Liver (tissue), 9 donors: Measurements from ENCODE around the gene NRIP1. TPM values are rescaled to one million over a fixed set of nuclear protein-coding genes. Genes with fewer than 3 reads are reported as not detected.

Experiments used
- DNase-seq: peaks from one replicate; pipeline ENCODE4 v3.0.0-alpha.2; 2017; ENCODE audit warnings: low spot score
- H3K27ac ChIP-seq, 2 donors: one replicate each; pipeline ENCODE4 v1.7.0; 2013; ENCODE audit warnings: inconsistent platforms in 2 of 2, low read length in 2 of 2, control low read depth in 1 of 2, low read depth in 1 of 2, mild to moderate bottlenecking in 1 of 2
- H3K27me3 ChIP-seq, 4 donors: one replicate each; pipeline versions ENCODE4 v1.6.1 to v1.7.0; 2013; ENCODE audit warnings: low read length in 3 of 4, inconsistent platforms in 1 of 4, mild to moderate bottlenecking in 1 of 4, moderate library complexity in 1 of 4; ENCODE audit not compliant: control insufficient read depth in 4 of 4, insufficient read depth in 4 of 4
- H3K36me3 ChIP-seq, 4 donors: one replicate each; pipeline versions ENCODE4 v1.6.1 to v1.7.0; 2013; ENCODE audit warnings: low read length in 3 of 4, mild to moderate bottlenecking in 3 of 4, low read depth in 1 of 4, moderate library complexity in 1 of 4; ENCODE audit not compliant: control insufficient read depth in 4 of 4, insufficient read depth in 3 of 4
- H3K4me1 ChIP-seq, 4 donors: one replicate each; pipeline versions ENCODE4 v1.6.1 to v1.7.0; 2013; ENCODE audit warnings: low read length in 3 of 4, mild to moderate bottlenecking in 3 of 4, moderate library complexity in 1 of 4; ENCODE audit not compliant: control insufficient read depth in 4 of 4, insufficient read depth in 4 of 4
- H3K4me3 ChIP-seq, 3 donors: one replicate each; pipeline versions ENCODE4 v1.6.1 to v1.7.0; 2013; ENCODE audit warnings: low read length in 3 of 3, control low read depth in 1 of 3, low read depth in 1 of 3, mild to moderate bottlenecking in 1 of 3
- H3K9ac ChIP-seq, 2 donors: one replicate each; pipeline ENCODE4 v1.7.0; 2013; ENCODE audit warnings: low read length in 2 of 2, mild to moderate bottlenecking in 2 of 2, moderate library complexity in 2 of 2, control low read depth in 1 of 2, low read depth in 1 of 2
- H3K9me3 ChIP-seq, 4 donors: one replicate each; pipeline versions ENCODE4 v1.6.1 to v1.7.0; 2013; ENCODE audit warnings: low read length in 3 of 4; ENCODE audit not compliant: control insufficient read depth in 4 of 4
- ATF3 ChIP-seq: IDR thresholded peaks from 2 replicates; pipeline ENCODE4 v1.6.1; 2016; ENCODE audit warnings: antibody characterized with exemption
- CTCF ChIP-seq: fragments of 150-350 bp; IDR thresholded peaks from 2 replicates; pipeline ENCODE4 v1.5.1; 2017; ENCODE audit warnings: improper control_type of control experiment, low read depth, low read length; ENCODE audit not compliant: missing input control
- EGR1 ChIP-seq, 2 donors: IDR thresholded peaks; 2 replicates each; pipeline ENCODE4 v1.6.1; 2016 to 2018; ENCODE audit warnings: antibody characterized with exemption in 2 of 2, low read depth in 2 of 2
- FOXA1 ChIP-seq: IDR thresholded peaks from 2 replicates; pipeline ENCODE4 v1.6.1; 2016; ENCODE audit warnings: antibody characterized with exemption
- FOXA2 ChIP-seq: IDR thresholded peaks from 2 replicates; pipeline ENCODE4 v1.6.1; 2016; ENCODE audit warnings: antibody characterized with exemption
- GABPA ChIP-seq, 2 donors: IDR thresholded peaks in 1 of 2; conservative IDR thresholded peaks in 1 of 2; 2 replicates each; pipeline ENCODE4 v1.6.1; 2016; ENCODE audit warnings: antibody characterized with exemption in 2 of 2, mild to moderate bottlenecking in 1 of 2, moderate library complexity in 1 of 2
- HNF4A ChIP-seq, 2 donors: conservative IDR thresholded peaks; 2 replicates each; pipeline ENCODE4 v1.6.1; 2016; ENCODE audit warnings: antibody characterized with exemption in 2 of 2, mild to moderate bottlenecking in 2 of 2
- HNF4G ChIP-seq: IDR thresholded peaks from 2 replicates; pipeline ENCODE4 v1.6.1; 2016; ENCODE audit warnings: antibody characterized with exemption
- JUND ChIP-seq, 2 donors: IDR thresholded peaks; 2 replicates each; pipeline ENCODE4 v1.6.1; 2016; ENCODE audit warnings: antibody characterized with exemption in 2 of 2
- MAX ChIP-seq: IDR thresholded peaks from 2 replicates; pipeline ENCODE4 v1.6.1; 2016; ENCODE audit warnings: antibody characterized with exemption
- NR2F2 ChIP-seq: IDR thresholded peaks from 2 replicates; pipeline ENCODE4 v1.6.1; 2016; ENCODE audit warnings: antibody characterized with exemption
- RAD21 ChIP-seq, 2 donors: IDR thresholded peaks; 2 replicates each; pipeline ENCODE4 v1.6.1; 2016; ENCODE audit warnings: antibody characterized with exemption in 2 of 2, mild to moderate bottlenecking in 2 of 2
- REST ChIP-seq: IDR thresholded peaks from 2 replicates; pipeline ENCODE4 v1.6.1; 2016; ENCODE audit warnings: antibody characterized with exemption, mild to moderate bottlenecking
- RXRA ChIP-seq, 2 donors: IDR thresholded peaks; 2 replicates each; pipeline ENCODE4 v1.6.1; 2017 to 2018; ENCODE audit warnings: antibody characterized with exemption in 2 of 2, mild to moderate bottlenecking in 1 of 2
- SP1 ChIP-seq: IDR thresholded peaks from 2 replicates; pipeline ENCODE4 v1.6.1; 2018; ENCODE audit warnings: antibody characterized with exemption, mild to moderate bottlenecking
- TAF1 ChIP-seq: conservative IDR thresholded peaks from 2 replicates; pipeline ENCODE4 v1.6.1; 2016; ENCODE audit warnings: antibody characterized with exemption, mild to moderate bottlenecking
- YY1 ChIP-seq: IDR thresholded peaks from 2 replicates; pipeline ENCODE4 v1.6.1; 2016; ENCODE audit warnings: antibody characterized with exemption, mild to moderate bottlenecking
- ZBTB33 ChIP-seq: IDR thresholded peaks from 2 replicates; pipeline ENCODE4 v1.6.1; 2016; ENCODE audit warnings: antibody characterized with exemption
- WGBS: extraction: QIAGEN DNeasy Blood & Tissue Kit; methylation state at CpG from one replicate; pipeline ENCODE4 v1.1.7; 2013; 5-methylcytosine and 5-hydroxymethylcytosine counted together
- polyA plus RNA-seq, 2 donors: library from polyadenylated mRNA; stranded (reverse) in 1 of 2; unstranded in 1 of 2; fragments of 200-250 nt in 1 of 2; fragments of >200 nt in 1 of 2; fragmentation: Nextera tagmentation in 1 of 2; extraction: Ambion mirVana in 1 of 2; gene quantifications; one replicate each; pipeline versions ENCODE4 v1.2.1 to v1.2.3, GENCODE V29; 2013 to 2015
- total RNA-seq, 2 donors: library from RNA; depleted of rRNA; stranded (reverse); fragments of >200 nt; gene quantifications; one replicate each; pipeline ENCODE4 v1.2.3, GENCODE V29; 2014
- donor health status: healthy.
- donor health status: healthy.
- donor health status: healthy.
- donor health status: healthy.
- donor health status: healthy.

The NRIP1 gene
- total and polyA plus RNA-seq, 4 donors: 3.8 to 28.4 (median 12.6) TPM

GRCh38 chr21:15005391-15005790 lies 59.4 kb downstream of the NRIP1 start:
- Histone ChIP-seq H3K4me1 (peaks cover 8 to 33% (median 22%) of the 10 kb centered on the region in 4 donors), H3K27me3 (no peaks in the 10 kb centered on the region), H3K9me3 (no peaks in the 10 kb centered on the region), H3K36me3 (peaks cover 1 to 4% (median 2%) of the 10 kb centered on the region in 4 donors), H3K27ac (no peak overlapping the region), H3K4me3 (no peak overlapping the region), H3K9ac (no peak overlapping the region)
- DNase-seq: no peak
- WGBS: 63% methylated on average over 6 of the region's 6 CpGs
- TF ChIP-seq JUND (IDR thresholded peaks at IDR 0.05): no peak
- TF ChIP-seq RXRA (IDR thresholded peaks at IDR 0.05): no peak
- no peak for TF ChIP-seq HNF4A (conservative IDR thresholded peaks at IDR 0.05)
- TF ChIP-seq ATF3: no peak
- TF ChIP-seq HNF4G: no peak
- no peak for TF ChIP-seq YY1
- TF ChIP-seq REST: no peak
- no peak for TF ChIP-seq CTCF
- no peak for TF ChIP-seq ZBTB33
- TF ChIP-seq GABPA (IDR thresholded peaks at IDR 0.05 in 1 of 2, conservative IDR thresholded peaks at IDR 0.05 in 1 of 2): no peak
- no peak for TF ChIP-seq NR2F2
- TF ChIP-seq RAD21 (IDR thresholded peaks at IDR 0.05): no peak
- no peak for TF ChIP-seq EGR1 (IDR thresholded peaks at IDR 0.05; ENCODE audit: low read depth in 2 of 2)
- no peak for TF ChIP-seq FOXA1
- no peak for TF ChIP-seq FOXA2
- no peak for TF ChIP-seq SP1
- TF ChIP-seq MAX: no peak
- no peak for TF ChIP-seq TAF1
